Head of caudate nucleus (tissue), 42 donors: ENCODE results near the gene RAB36.
A peak's percentile ranks its signal among the peaks of the same experiment; 100 is the strongest.

Experiments used
- DNase-seq, 42 donors: peaks; one replicate each; pipeline versions ENCODE4 v3.0.0 to v3.0.0-alpha.2; 2020 to 2021; ENCODE audit warnings: mixed read lengths in 7 of 42
- intact Hi-C: fragments of 100-400 bp; cut with DNase I; formaldehyde crosslinking; loops from one replicate; pipeline ENCODE4 v1.15.0; 2022

The RAB36 gene

GRCh38 chr22:23118647-23119493, 26.4 kb upstream of the RAB36 start:
- intact Hi-C loops: no loop called here
- DNase-seq: peak in 2 of 42 donors; percentile 2 to 10

- DNase-seq: peak in 8 of 42 donors; percentile 41 to 73 (median 55)
Observed at GRCh38 chr22:23119494-23120414, 25.5 kb upstream of the RAB36 start.

GRCh38 chr22:23120415-23120899, 24.8 kb upstream of the RAB36 start:
- intact Hi-C loops: no loop called here
- DNase-seq: no peak

More at GRCh38 chr22:23119494-23120414, 25.5 kb upstream of the RAB36 start:
- intact Hi-C loops: no loop called here

- DNase-seq: peak in 1 of 42 donors; percentile 6
- intact Hi-C loops: no loop called here
Observed at GRCh38 chr22:23121000-23121421, 24.3 kb upstream of the RAB36 start.

- DNase-seq: peak in 10 of 42 donors; percentile 19 to 69 (median 59)
- intact Hi-C loops: no loop called here
Observed at GRCh38 chr22:23121424-23121823, 23.9 kb upstream of the RAB36 start.

- peak in 25 of 42 donors; percentile 35 to 79 (median 67) for DNase-seq
- intact Hi-C loops: no loop called here
Observed at GRCh38 chr22:23122216-23122957, 22.9 kb upstream of the RAB36 start.

- intact Hi-C loops: no loop called here
- peak in 3 of 42 donors; percentile 7 to 41 (median 30) for DNase-seq
Observed at GRCh38 chr22:23122992-23123803, 22.1 kb upstream of the RAB36 start.

GRCh38 chr22:23123804-23124254, 21.4 kb upstream of the RAB36 start:
- intact Hi-C loops: no loop called here

GRCh38 chr22:23124611-23125511, 20.4 kb upstream of the RAB36 start:
- intact Hi-C loops: no loop called here

More at GRCh38 chr22:23123804-23124254, 21.4 kb upstream of the RAB36 start:
- DNase-seq: peak in 4 of 42 donors; percentile 7 to 43 (median 20)

GRCh38 chr22:23125512-23126103, 19.7 kb upstream of the RAB36 start:
- intact Hi-C loops: no loop called here
- DNase-seq: peak in 1 of 42 donors; percentile 6

More at GRCh38 chr22:23124611-23125511, 20.4 kb upstream of the RAB36 start:
- peak in 3 of 42 donors; percentile 7 to 45 (median 9) for DNase-seq

GRCh38 chr22:23126165-23127054, 18.9 kb upstream of the RAB36 start:
- peak in 1 of 42 donors; percentile 5 for DNase-seq
- intact Hi-C loops: no loop called here

- peak in 1 of 42 donors; percentile 6 for DNase-seq
- intact Hi-C loops: no loop called here
Observed at GRCh38 chr22:23127055-23127756, 18.1 kb upstream of the RAB36 start.

GRCh38 chr22:23127788-23128187, 17.5 kb upstream of the RAB36 start:
- intact Hi-C loops: loop anchor here (2.0 kb wide), 1 partner anchor 169 kb away; no protein-coding TSS in a partner anchor
- peak in 3 of 42 donors; percentile 3 to 11 (median 7) for DNase-seq
